Loucy (cell line): ENCODE results near the gene TAB3.
"Not testable (repeated sequence)": the region's sequence is repeated elsewhere in the genome, so short reads cannot be mapped to it uniquely, and the experiment has no call there.

ENCODE experiments used
- H2AFZ ChIP-seq: fragments of 200-600 bp; sonication (generic); 2 replicates; pipeline ENCODE4 v1.6.0; 2016; ENCODE audit warnings: antibody characterized with exemption, mild to moderate bottlenecking, low read length, moderate library complexity
- H3F3A ChIP-seq: fragments of 200-600 bp; 2 replicates; pipeline ENCODE4 v1.6.0; 2016; ENCODE audit warnings: antibody characterized with exemption, low read depth, mild to moderate bottlenecking
- H3K27me3 ChIP-seq: fragments of 200-600 bp; sonication (generic); 2 replicates; pipeline ENCODE4 v1.6.1; 2014; ENCODE audit warnings: low read length, mild to moderate bottlenecking; ENCODE audit not compliant: insufficient read depth, poor library complexity, severe bottlenecking
- H3K36me3 ChIP-seq: fragments of 200-600 bp; sonication (generic); 2 replicates; pipeline ENCODE4 v1.6.1; 2016; ENCODE audit warnings: low read length; ENCODE audit not compliant: insufficient read depth
- H3K4me1 ChIP-seq: fragments of 200-600 bp; sonication (generic); 2 replicates; pipeline ENCODE4 v1.5.1; 2014; ENCODE audit warnings: low read length, mild to moderate bottlenecking; ENCODE audit not compliant: insufficient read depth, poor library complexity, severe bottlenecking
- H3K4me2 ChIP-seq: fragments of 200-600 bp; sonication (generic); 2 replicates; pipeline ENCODE4 v1.6.0; 2014; ENCODE audit warnings: antibody characterized with exemption, low read length, low read depth, mild to moderate bottlenecking; ENCODE audit not compliant: poor library complexity, severe bottlenecking
- H3K4me3 ChIP-seq: fragments of 200-600 bp; sonication (generic); 2 replicates; pipeline ENCODE4 v1.5.1; 2014; ENCODE audit warnings: low read length, mild to moderate bottlenecking, mixed read lengths; ENCODE audit not compliant: poor library complexity, severe bottlenecking
- H3K79me2 ChIP-seq: fragments of 200-600 bp; sonication (generic); 2 replicates; pipeline ENCODE4 v1.6.1; 2014; ENCODE audit warnings: low read length; ENCODE audit not compliant: insufficient read depth
- H3K9ac ChIP-seq: fragments of 200-600 bp; sonication (generic); 2 replicates; pipeline ENCODE4 v1.6.0; 2014; ENCODE audit warnings: mild to moderate bottlenecking, low read depth, low read length, moderate library complexity; ENCODE audit not compliant: poor library complexity, severe bottlenecking
- H3K9me2 ChIP-seq: fragments of 200-600 bp; sonication (generic); replicated peaks from 2 replicates; pipeline ENCODE4 v1.6.1; 2016; ENCODE audit warnings: low read depth, low read length, mixed read lengths
- H3K9me3 ChIP-seq: fragments of 200-600 bp; sonication (generic); 2 replicates; pipeline ENCODE4 v1.6.1; 2014; ENCODE audit warnings: mild to moderate bottlenecking, antibody characterized with exemption, low read length, low read depth; ENCODE audit not compliant: insufficient read depth
- H4K20me1 ChIP-seq: fragments of 200-600 bp; sonication (generic); 2 replicates; pipeline ENCODE4 v1.6.0; 2014; ENCODE audit warnings: antibody characterized with exemption, low read length, mild to moderate bottlenecking; ENCODE audit not compliant: insufficient read depth, poor library complexity, severe bottlenecking
- CTCF ChIP-seq: fragments of 200-600 bp; sonication (generic); conservative IDR thresholded peaks from 2 replicates; pipeline ENCODE4 v1.5.1; 2014; ENCODE audit warnings: mild to moderate bottlenecking, antibody characterized with exemption, low read length
- EZH2phosphoT487 ChIP-seq: fragments of 200-600 bp; IDR thresholded peaks from 2 replicates; pipeline ENCODE4 v1.6.1; 2018; ENCODE audit warnings: antibody characterized with exemption, mild to moderate bottlenecking, moderate library complexity, borderline replicate concordance

The TAB3 gene

GRCh38 chrX:30800901-30801300, 88.2 kb downstream of the TAB3 start:
- Histone ChIP-seq H3K4me2 (no peak overlapping the region), H4K20me1 (no peaks in the 10 kb centered on the region), H3F3A (no peaks in the 10 kb centered on the region), H3K27me3 (no peaks in the 10 kb centered on the region), H3K9ac (no peak overlapping the region), H3K79me2 (no peaks in the 10 kb centered on the region), H3K4me3 (no peak overlapping the region), H3K9me2 (no peaks in the 10 kb centered on the region), H2AFZ (no peak overlapping the region), H3K9me3 (no peaks in the 10 kb centered on the region), H3K4me1 (no peaks in the 10 kb centered on the region), H3K36me3 (no peaks in the 10 kb centered on the region)
- TF ChIP-seq EZH2phosphoT487 (no peak), CTCF (no peak)

GRCh38 chrX:30799327-30799726, 89.7 kb downstream of the TAB3 start:
- Histone ChIP-seq H3K27me3 (no peaks in the 10 kb centered on the region), H3K4me1 (no peaks in the 10 kb centered on the region), H3K9me3 (no peaks in the 10 kb centered on the region), H3K4me3 (no peak overlapping the region), H3K36me3 (no peaks in the 10 kb centered on the region), H3F3A (no peaks in the 10 kb centered on the region), H3K79me2 (no peaks in the 10 kb centered on the region), H3K9me2 (no peaks in the 10 kb centered on the region), H2AFZ (no peak overlapping the region), H3K4me2 (no peak overlapping the region), H4K20me1 (no peaks in the 10 kb centered on the region), H3K9ac (no peak overlapping the region)
- no peak for TF ChIP-seq EZH2phosphoT487
- no peak for TF ChIP-seq CTCF

GRCh38 chrX:30798810-30799209, 90.2 kb downstream of the TAB3 start:
- Histone ChIP-seq H3K79me2 (no peaks in the 10 kb centered on the region), H3K4me2 (no peak overlapping the region), H3F3A (no peaks in the 10 kb centered on the region), H3K9me2 (no peaks in the 10 kb centered on the region), H3K36me3 (no peaks in the 10 kb centered on the region), H3K4me1 (no peaks in the 10 kb centered on the region), H2AFZ (no peak overlapping the region), H4K20me1 (no peaks in the 10 kb centered on the region), H3K4me3 (no peak overlapping the region), H3K9ac (no peak overlapping the region), H3K27me3 (no peaks in the 10 kb centered on the region), H3K9me3 (no peaks in the 10 kb centered on the region)
- TF ChIP-seq CTCF (no peak), EZH2phosphoT487 (no peak)

GRCh38 chrX:30797301-30797700, 91.8 kb downstream of the TAB3 start:
- H3K9me3 ChIP-seq, H3K4me2 ChIP-seq, H3K4me1 ChIP-seq, H3K9me2 ChIP-seq, H3K79me2 ChIP-seq, H3K4me3 ChIP-seq, H2AFZ ChIP-seq, H3K36me3 ChIP-seq, H3K9ac ChIP-seq, H3K27me3 ChIP-seq, H4K20me1 ChIP-seq, H3F3A ChIP-seq: not testable (repeated sequence)
